Activated naive CD4-positive, alpha-beta T cell treated with anti-CD3 and anti-CD28 coated beads, Interleukin-2, amount 50 U/mL, for 72 hours (primary cell): ENCODE data around the gene STAB2. TPM values are rescaled to one million over a fixed set of nuclear protein-coding genes. Genes with fewer than 3 reads are reported as not detected.

Experiments used
- ATAC-seq, 2 donors: fragments of 150-1000 bp; cut with Tn5 transposase; 2 replicates each; pipeline ENCODE4 v1.10.0; 2021; ENCODE audit warnings: mild to moderate bottlenecking in 2 of 2, moderate library complexity in 2 of 2
- DNase-seq, 2 donors: peaks; one replicate each; pipeline ENCODE4 v3.0.0; 2021 to 2022; ENCODE audit warnings: low spot score in 2 of 2
- H3K27ac Mint-ChIP-seq, 2 donors: one replicate each; pipeline ENCODE4 v1.8.0; 2022; ENCODE audit warnings: mild to moderate bottlenecking in 2 of 2, mixed read lengths in 2 of 2
- H3K36me3 Mint-ChIP-seq, 2 donors: one replicate each; pipeline ENCODE4 v1.8.0; 2022; ENCODE audit warnings: mixed read lengths in 2 of 2
- H3K9me3 Mint-ChIP-seq, 2 donors: one replicate each; pipeline ENCODE4 v1.8.0; 2022; ENCODE audit warnings: mixed read lengths in 2 of 2
- total RNA-seq, 2 donors: library from RNA; stranded (reverse); gene quantifications; one replicate each; pipeline ENCODE4 v1.2.3, GENCODE V29; 2022

STAB2 gene
- total RNA-seq, 2 donors from 2014 or later: not detected

- H3K27ac Mint-ChIP-seq: no peak overlapping the region
- H3K36me3 Mint-ChIP-seq: peaks cover 0 to 2% of the 10 kb centered on the region in 2 donors
- ATAC-seq: no peak
- DNase-seq: no peak
- H3K9me3 Mint-ChIP-seq: peaks cover 2 to 3% of the 10 kb centered on the region in 2 donors
Observed at GRCh38 chr12:103572312-103573045, 14.6 kb upstream of the STAB2 start.

DNA sequence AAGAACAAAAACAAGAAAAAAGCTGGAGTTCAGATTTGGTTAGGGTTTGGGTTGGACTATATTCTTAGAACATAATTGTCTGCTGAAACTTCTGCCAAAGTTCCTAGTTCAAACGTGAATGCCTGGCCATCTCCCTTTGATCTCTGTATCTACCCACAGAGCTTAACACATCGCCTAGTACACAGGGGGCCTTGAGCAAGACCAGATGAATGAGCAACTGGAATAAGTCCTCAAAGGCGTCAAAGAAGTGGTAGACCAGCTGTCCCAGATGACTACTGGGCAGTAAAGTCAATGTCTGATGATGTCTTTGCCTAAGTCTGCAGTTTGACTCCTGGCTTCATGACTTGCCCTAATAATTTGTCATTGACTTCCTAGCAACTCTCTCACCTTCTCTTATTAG, 13.9 kb upstream of the STAB2 start:
- ATAC-seq: no peak
- Mint-ChIP-seq H3K27ac (no peak overlapping the region), H3K9me3 (no peaks in the 10 kb centered on the region), H3K36me3 (no peaks in the 10 kb centered on the region)
- no peak for DNase-seq

DNA sequence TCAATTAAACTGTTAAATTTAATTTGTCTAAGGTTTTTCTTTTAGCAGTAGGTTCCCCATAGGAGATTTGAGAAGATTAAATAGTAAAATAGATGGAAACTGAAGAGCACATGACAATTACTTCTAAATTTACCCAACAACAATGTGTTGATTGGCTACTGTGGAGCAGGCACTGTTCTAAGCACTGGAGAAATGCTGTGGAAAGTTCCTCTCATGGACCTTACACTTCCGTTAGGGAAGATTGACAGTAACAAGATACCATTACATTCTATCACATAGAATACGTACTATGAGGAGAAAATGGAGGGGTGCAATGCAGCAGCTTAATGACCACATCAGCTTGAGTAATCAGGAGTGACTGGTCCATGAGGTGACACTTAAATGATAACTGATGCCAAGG, 8.1 kb upstream of the STAB2 start:
- H3K36me3 Mint-ChIP-seq: no peaks in the 10 kb centered on the region
- DNase-seq (no peak), ATAC-seq (no peak)
- no peak overlapping the region for H3K27ac Mint-ChIP-seq
- no peaks in the 10 kb centered on the region for H3K9me3 Mint-ChIP-seq

- no peak overlapping the region for H3K27ac Mint-ChIP-seq
- H3K36me3 Mint-ChIP-seq: no peaks in the 10 kb centered on the region
- H3K9me3 Mint-ChIP-seq: no peaks in the 10 kb centered on the region
- ATAC-seq (no peak), DNase-seq (no peak)
Observed at GRCh38 chr12:103580026-103580425, 7.0 kb upstream of the STAB2 start.

DNA sequence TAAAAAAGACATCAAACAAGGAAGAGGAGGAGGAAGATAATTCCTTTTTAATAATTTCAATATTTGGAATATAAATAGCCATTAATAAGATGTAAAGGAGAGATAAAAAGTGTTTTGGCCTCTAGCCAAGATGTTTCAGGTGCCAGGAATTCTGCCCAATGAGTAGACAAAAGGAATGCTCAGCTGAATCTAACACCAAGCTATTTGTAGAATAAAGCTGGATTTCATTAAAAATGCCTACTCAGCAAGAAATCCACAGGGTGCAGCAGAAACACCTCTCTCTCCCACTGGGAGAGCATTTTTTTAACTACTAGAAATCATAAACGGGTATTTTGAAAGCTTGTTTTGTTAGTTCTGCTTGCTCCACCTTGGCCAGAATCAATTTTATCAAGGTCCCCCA, 4.1 kb upstream of the STAB2 start:
- no peak for DNase-seq
- no peaks in the 10 kb centered on the region for H3K36me3 Mint-ChIP-seq
- no peak overlapping the region for H3K27ac Mint-ChIP-seq
- no peak for ATAC-seq
- H3K9me3 Mint-ChIP-seq: no peaks in the 10 kb centered on the region

DNA sequence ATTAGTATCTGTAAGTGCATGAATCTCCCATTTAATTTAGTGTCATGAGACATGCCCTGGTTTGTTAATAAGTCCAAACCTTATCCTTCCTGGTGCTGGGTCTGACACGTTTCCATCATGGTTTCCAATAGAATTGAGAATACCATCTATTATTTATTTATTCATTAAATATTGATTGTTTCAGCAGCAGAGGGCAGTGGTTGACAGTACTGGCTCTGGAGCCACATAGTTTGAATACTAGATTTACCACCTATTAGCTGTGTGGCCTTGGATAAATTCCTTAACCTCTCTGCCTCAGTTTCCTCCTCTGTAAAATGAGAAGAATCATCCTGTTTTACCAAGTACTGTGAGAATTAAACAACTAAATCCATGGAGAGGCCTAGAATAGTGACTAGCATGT, 941 bp upstream of the STAB2 start:
- Mint-ChIP-seq H3K36me3 (no peaks in the 10 kb centered on the region), H3K27ac (no peak overlapping the region), H3K9me3 (no peaks in the 10 kb centered on the region)
- ATAC-seq: no peak
- no peak for DNase-seq

- no peaks in the 10 kb centered on the region for H3K36me3 Mint-ChIP-seq
- no peaks in the 10 kb centered on the region for H3K9me3 Mint-ChIP-seq
Observed at GRCh38 chr12:103588680-103589079, 1.6 kb downstream of the STAB2 start.

DNA sequence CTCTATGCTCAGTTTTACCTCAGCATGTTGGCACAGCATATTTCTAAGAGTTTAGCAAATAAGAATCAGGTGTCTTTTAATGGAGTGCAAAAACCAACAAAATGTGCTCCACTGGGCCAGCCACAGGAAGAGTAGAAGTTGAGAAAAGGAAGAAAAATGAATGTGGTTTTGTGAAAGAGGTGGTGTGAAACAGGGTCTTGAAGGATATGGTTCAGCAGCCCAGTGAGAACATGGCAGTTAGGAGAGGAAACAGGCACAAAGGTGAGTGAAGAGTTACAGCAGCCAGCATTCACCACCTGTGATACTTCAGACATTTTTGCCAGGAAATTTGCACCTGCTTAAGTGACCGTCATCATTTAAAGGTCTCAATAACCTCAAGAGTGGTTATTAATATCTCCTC, 2.4 kb downstream of the STAB2 start:
- no peaks in the 10 kb centered on the region for H3K9me3 Mint-ChIP-seq
- ATAC-seq (no peak), DNase-seq (no peak)
- H3K27ac Mint-ChIP-seq: no peak overlapping the region
- no peaks in the 10 kb centered on the region for H3K36me3 Mint-ChIP-seq

More at GRCh38 chr12:103588680-103589079, 1.6 kb downstream of the STAB2 start:
- no peak overlapping the region for H3K27ac Mint-ChIP-seq
- ATAC-seq (no peak), DNase-seq (no peak)

DNA sequence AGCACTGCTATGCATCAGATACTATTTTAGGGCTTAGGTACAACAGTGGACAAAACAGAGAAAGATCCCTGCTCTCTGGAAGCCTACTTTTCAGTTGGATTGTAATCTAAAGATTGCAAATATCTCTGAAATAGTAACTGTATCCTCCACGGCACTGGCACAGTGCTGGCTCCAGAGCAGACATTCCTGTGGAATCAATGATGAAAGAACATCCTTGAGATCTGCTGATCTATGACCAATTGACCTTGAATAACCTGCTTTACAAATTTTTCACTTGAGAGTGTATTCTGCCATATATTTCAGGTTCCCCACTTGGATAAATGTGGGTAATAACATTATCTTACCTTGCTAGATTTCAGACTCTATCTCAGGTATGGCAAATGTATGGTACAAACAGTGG, 3.2 kb downstream of the STAB2 start:
- H3K36me3 Mint-ChIP-seq: no peaks in the 10 kb centered on the region
- no peak overlapping the region for H3K27ac Mint-ChIP-seq
- no peaks in the 10 kb centered on the region for H3K9me3 Mint-ChIP-seq
- no peak for DNase-seq
- ATAC-seq: no peak

DNA sequence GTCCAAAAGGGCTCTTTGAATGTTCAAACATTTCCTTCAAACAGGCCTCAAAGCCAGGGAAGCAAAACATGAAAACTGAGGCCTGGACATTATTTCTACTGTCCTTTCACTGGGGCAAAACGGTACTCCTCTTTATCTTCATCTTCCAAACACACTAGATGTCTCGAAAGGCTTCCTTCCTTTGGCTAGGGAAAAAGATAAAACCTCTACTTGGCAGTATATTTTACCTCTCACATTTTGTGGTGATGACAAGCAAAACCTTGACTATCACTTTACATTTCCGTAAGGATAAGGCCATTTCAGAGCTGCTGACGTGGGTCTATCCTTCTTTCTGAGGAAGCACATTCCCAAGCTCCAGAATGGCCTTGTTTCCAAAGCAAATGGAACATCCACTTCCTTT, 9.9 kb downstream of the STAB2 start:
- no peak overlapping the region for H3K27ac Mint-ChIP-seq
- ATAC-seq (no peak), DNase-seq (no peak)
- H3K9me3 Mint-ChIP-seq: no peaks in the 10 kb centered on the region
- H3K36me3 Mint-ChIP-seq: no peaks in the 10 kb centered on the region

DNA sequence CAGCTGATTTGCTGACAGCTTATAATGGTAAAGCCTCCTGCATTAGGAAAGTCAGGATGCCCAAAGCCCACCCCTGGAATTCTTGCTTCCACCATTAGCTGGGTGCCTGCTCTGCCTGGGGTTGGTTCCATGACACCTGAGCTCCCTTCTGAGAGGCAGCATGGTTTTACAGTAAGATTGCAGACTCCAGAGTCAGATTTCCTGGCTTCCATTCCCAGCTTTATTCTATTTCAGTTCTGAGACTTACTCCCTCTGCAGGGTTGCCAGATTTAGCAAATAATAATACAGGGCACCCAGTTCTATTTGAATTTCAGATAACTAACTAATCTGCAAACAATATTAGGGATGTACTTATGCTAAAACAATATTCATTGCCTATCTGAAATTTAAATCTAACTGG, 12.2 kb downstream of the STAB2 start:
- Mint-ChIP-seq H3K36me3 (no peaks in the 10 kb centered on the region), H3K27ac (no peak overlapping the region), H3K9me3 (no peaks in the 10 kb centered on the region)
- DNase-seq (no peak), ATAC-seq (no peak)

DNA sequence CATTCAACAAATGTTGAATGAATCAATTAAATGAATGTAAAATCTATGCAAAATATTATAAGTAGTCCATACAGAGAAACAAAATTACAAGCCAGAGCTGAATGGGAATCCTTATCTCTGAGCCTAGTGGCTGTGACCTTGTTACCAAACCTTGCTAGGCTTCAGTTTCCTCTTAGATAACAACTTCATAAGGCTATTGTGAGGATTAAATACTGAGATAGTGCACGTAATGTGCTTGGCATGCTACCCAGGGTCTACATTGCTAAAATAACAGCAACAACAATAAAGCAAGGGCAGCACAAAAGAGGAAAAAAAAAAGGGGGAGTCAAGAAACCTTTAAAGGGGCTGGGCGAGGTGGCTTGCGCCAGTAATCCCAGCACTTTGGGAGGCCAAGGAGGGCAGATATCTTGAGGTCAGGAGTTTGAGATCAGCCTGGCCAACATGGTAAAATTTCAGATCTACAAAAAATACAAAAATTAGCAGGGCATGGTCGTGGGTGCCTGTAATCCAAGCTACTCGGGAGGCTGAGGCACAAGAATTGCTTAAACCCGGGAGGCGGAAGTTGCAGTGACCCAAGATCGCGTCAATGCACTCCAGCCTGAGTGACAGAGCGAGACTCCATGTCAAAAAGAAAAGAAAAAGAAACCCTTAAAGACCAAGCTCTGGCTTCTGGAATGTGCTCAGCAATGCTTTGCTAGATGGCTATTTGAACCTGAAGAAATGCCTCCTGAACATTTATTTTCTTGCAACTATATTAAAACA, 14.1 kb downstream of the STAB2 start:
- Mint-ChIP-seq H3K27ac (no peak overlapping the region), H3K9me3 (no peaks in the 10 kb centered on the region), H3K36me3 (no peaks in the 10 kb centered on the region)
- ATAC-seq: no peak
- no peak for DNase-seq

DNA sequence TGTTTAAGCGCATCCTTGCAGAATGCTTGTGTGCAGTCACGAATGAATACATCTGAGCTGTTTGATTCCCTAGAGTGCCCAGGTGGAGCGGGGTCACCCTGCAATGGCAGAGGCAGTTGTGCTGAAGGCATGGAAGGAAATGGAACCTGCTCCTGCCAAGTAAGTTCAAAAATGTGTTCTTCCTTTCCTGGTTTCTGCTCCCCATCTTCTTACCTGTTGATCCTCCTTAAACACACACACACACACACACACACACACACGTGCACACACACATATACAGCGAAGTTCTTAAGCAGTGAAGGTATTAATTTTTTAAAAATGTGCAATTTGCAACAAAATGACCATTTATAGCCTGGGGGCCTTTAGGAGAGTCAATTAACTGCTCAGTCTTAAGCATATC, 33.3 kb downstream of the STAB2 start:
- H3K27ac Mint-ChIP-seq: no peak overlapping the region
- H3K9me3 Mint-ChIP-seq: no peaks in the 10 kb centered on the region
- H3K36me3 Mint-ChIP-seq: no peaks in the 10 kb centered on the region
- DNase-seq: no peak
- ATAC-seq: no peak

- DNase-seq: no peak
- H3K36me3 Mint-ChIP-seq: no peaks in the 10 kb centered on the region
- ATAC-seq: no peak
- H3K27ac Mint-ChIP-seq: no peak overlapping the region
- no peaks in the 10 kb centered on the region for H3K9me3 Mint-ChIP-seq
Observed at GRCh38 chr12:103623716-103624115, 36.6 kb downstream of the STAB2 start.

DNA sequence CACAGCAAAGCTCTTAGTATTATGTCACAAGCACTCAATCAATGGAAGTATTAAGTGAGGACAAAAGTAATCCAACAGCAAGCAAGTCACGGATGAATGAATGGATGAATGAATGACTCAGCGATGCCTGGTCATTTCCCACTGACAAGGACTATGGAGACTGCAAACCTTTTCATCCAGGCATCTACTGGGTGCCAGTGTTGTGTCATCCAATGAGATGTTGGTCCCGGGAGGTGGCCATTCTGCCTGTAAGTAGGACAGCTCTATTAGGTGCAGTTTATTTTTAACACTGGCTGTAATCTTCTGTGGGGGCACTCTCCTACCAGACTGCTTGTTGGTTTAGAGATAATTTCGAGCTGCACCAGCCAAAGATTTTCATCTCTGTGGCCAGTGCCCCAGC, 39.4 kb downstream of the STAB2 start:
- ATAC-seq (peak in 1 of 2 donors; percentile 24), DNase-seq (no peak)
- peaks cover 0 to 4% of the 10 kb centered on the region in 2 donors for H3K9me3 Mint-ChIP-seq
- no peak overlapping the region for H3K27ac Mint-ChIP-seq
- peaks cover 0 to 2% of the 10 kb centered on the region in 2 donors for H3K36me3 Mint-ChIP-seq

DNA sequence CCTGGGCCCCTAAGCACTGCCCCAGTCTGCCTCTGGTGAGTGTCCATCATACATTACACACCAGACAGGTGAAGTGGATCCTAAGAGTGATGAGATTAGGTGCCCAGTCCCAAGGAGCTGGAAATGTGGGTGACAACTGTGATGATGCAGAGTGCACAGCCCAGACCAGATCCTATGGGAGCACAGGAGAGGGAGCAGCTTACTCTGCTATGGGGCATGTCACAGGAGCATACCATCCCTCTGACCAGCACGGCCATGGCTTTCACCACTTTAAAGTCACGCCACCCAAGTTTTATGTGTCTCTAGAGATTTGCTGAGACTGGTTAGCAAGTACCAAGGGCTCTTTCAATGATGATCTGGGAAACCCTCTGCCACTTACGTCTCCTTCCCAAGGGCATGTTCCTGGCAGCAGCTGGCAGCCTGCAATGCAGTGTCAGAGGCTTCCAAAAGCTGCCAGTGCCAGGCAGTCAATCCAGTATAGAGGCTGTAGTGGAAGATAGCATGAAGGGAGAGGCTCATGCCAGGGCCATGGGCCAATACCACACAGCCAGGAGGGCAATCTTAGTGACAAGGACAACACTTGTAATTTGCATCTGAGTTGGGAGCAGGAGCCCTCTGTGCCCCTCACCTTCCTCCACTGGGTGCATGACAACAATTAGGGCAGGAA, 40.2 kb downstream of the STAB2 start:
- no peak for ATAC-seq
- DNase-seq: no peak
- H3K9me3 Mint-ChIP-seq: peaks cover 3 to 10% of the 10 kb centered on the region in 2 donors
- H3K36me3 Mint-ChIP-seq: peaks cover 0 to 9% of the 10 kb centered on the region in 2 donors
- no peak overlapping the region for H3K27ac Mint-ChIP-seq

DNA sequence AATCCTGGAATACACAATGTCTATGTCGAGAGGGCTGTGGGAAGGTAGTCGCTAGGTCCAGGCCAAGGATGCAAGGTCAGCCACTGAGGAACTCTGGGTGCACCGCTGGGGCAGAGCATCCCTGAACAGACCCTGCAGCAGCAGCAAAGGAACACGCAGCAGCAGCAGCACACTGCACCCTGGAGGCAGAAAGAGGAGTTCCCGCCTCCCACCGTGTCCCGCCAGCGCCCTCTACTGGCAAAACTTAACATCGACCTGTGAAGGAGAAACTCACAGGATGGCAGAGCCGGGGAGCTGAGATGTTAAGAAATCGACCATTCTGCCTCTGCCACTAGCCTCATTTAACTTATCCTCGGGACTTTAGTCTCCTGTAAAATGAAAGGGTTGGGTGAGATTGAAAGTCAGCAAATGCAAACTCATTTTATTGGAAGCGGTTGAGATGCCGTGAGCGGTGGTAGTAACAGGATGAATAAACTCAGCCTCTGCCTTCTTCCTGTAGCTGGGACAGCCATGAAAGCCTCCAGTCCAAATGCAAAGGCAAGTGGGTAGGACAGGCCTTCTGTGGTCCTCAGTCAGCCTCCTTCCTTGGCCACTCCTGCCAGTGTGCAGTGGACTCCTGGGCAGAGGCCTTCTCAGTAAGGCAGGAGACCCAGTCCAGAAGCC, 45.6 kb downstream of the STAB2 start:
- ATAC-seq (peak; percentile 40 to 79), DNase-seq (peak; percentile 58 to 84)
- Mint-ChIP-seq H3K36me3 (peaks cover 0 to 13% of the 10 kb centered on the region in 2 donors), H3K27ac (no peak overlapping the region), H3K9me3 (peaks cover 3 to 10% of the 10 kb centered on the region in 2 donors)
